ENCODE results near the gene ERC1.

The ERC1 gene

GRCh38 chr12:1419849-1420371 lies 428.9 kb downstream of the ERC1 start:
- no peak for DNase-seq

GRCh38 chr12:1421091-1421846 lies 430.2 kb downstream of the ERC1 start:
- no peak for DNase-seq

GRCh38 chr12:1422604-1423315 lies 431.7 kb downstream of the ERC1 start:
- DNase-seq: no peak

- DNase-seq: no peak
These were observed 433.8 kb downstream of the ERC1 start for GRCh38 chr12:1424674-1425395.

GRCh38 chr12:1425396-1425729 lies 434.3 kb downstream of the ERC1 start:
- DNase-seq: no peak

GRCh38 chr12:1428671-1429070 lies 437.6 kb downstream of the ERC1 start:
- DNase-seq: no peak

- no peak for DNase-seq
These were observed 439.0 kb downstream of the ERC1 start for GRCh38 chr12:1429980-1430379.

- no peak for DNase-seq
These were observed 443.4 kb downstream of the ERC1 start for GRCh38 chr12:1434296-1434955.

GRCh38 chr12:1435044-1435443 lies 444.0 kb downstream of the ERC1 start:
- DNase-seq: no peak

- no peak for DNase-seq
These were observed 444.4 kb downstream of the ERC1 start for GRCh38 chr12:1435456-1435855.

- DNase-seq: no peak
These were observed 445.0 kb downstream of the ERC1 start for GRCh38 chr12:1436015-1436414.

- no peak for DNase-seq
These were observed 446.0 kb downstream of the ERC1 start for GRCh38 chr12:1436981-1437380.

GRCh38 chr12:1439201-1439600 lies 448.2 kb downstream of the ERC1 start:
- DNase-seq: no peak

GRCh38 chr12:1439687-1440086 lies 448.7 kb downstream of the ERC1 start:
- no peak for DNase-seq

- DNase-seq: peak; percentile 40
These were observed 452.6 kb downstream of the ERC1 start for GRCh38 chr12:1443421-1444141.

- DNase-seq: no peak
These were observed 453.1 kb downstream of the ERC1 start for GRCh38 chr12:1444142-1444516.

GRCh38 chr12:1445807-1446206 lies 454.8 kb downstream of the ERC1 start:
- DNase-seq: no peak

GRCh38 chr12:1448336-1448735 lies 457.3 kb downstream of the ERC1 start:
- no peak for DNase-seq

GRCh38 chr12:1453810-1454209 lies 462.8 kb downstream of the ERC1 start:
- no peak for DNase-seq

- DNase-seq: no peak
These were observed 465.9 kb downstream of the ERC1 start for GRCh38 chr12:1456885-1457284.

- no peak for DNase-seq
These were observed 466.9 kb downstream of the ERC1 start for GRCh38 chr12:1457901-1458300.

- no peak for DNase-seq
These were observed 468.3 kb downstream of the ERC1 start for GRCh38 chr12:1459339-1459738.

Data from left hindlimb (tissue), 1 donor.